Measurements from ENCODE around the gene PLPP1.
"Not testable (repeated sequence)": the region's sequence is repeated elsewhere in the genome, so short reads cannot be mapped to it uniquely, and the experiment has no call there.

PLPP1 gene

GRCh38 chr5:55505711-55506110 is 29.1 kb downstream of the PLPP1 start:
- not testable (repeated sequence) for DNase-seq (ENCODE audit: low read depth in 3 of 3, low spot score in 1 of 3)

- DNase-seq (ENCODE audit: low read depth in 3 of 3, low spot score in 1 of 3) = not testable (repeated sequence)
Measured at GRCh38 chr5:55503917-55504316, 30.8 kb downstream of the PLPP1 start.

GRCh38 chr5:55502759-55503158 is 32.0 kb downstream of the PLPP1 start:
- no peak for DNase-seq (ENCODE audit: low read depth in 3 of 3, low spot score in 1 of 3)

GRCh38 chr5:55498457-55498856 is 36.3 kb downstream of the PLPP1 start:
- DNase-seq (ENCODE audit: low read depth in 3 of 3, low spot score in 1 of 3) = no peak

- DNase-seq (ENCODE audit: low read depth in 3 of 3, low spot score in 1 of 3) = no peak
Measured at GRCh38 chr5:55497712-55498111, 37.1 kb downstream of the PLPP1 start.

GRCh38 chr5:55495216-55495615 is 39.5 kb downstream of the PLPP1 start:
- no peak for DNase-seq (ENCODE audit: low read depth in 3 of 3, low spot score in 1 of 3)

GRCh38 chr5:55492449-55492848 is 42.3 kb downstream of the PLPP1 start:
- no peak for DNase-seq (ENCODE audit: low read depth in 3 of 3, low spot score in 1 of 3)

GRCh38 chr5:55485073-55485472 is 49.7 kb downstream of the PLPP1 start:
- DNase-seq (ENCODE audit: low read depth in 3 of 3, low spot score in 1 of 3) = no peak

- DNase-seq (ENCODE audit: low read depth in 3 of 3, low spot score in 1 of 3) = no peak
Measured at GRCh38 chr5:55484531-55484930, 50.2 kb downstream of the PLPP1 start.

GRCh38 chr5:55483885-55484284 is 50.9 kb downstream of the PLPP1 start:
- no peak for DNase-seq (ENCODE audit: low read depth in 3 of 3, low spot score in 1 of 3)

- no peak for DNase-seq (ENCODE audit: low read depth in 3 of 3, low spot score in 1 of 3)
Measured at GRCh38 chr5:55481293-55481855, 53.4 kb downstream of the PLPP1 start.

- DNase-seq (ENCODE audit: low read depth in 3 of 3, low spot score in 1 of 3) = no peak
Measured at GRCh38 chr5:55480781-55481180, 54.0 kb downstream of the PLPP1 start.

GRCh38 chr5:55472642-55473041 is 62.1 kb downstream of the PLPP1 start:
- DNase-seq (ENCODE audit: low read depth in 3 of 3, low spot score in 1 of 3) = no peak

- DNase-seq (ENCODE audit: low read depth in 3 of 3, low spot score in 1 of 3) = no peak
Measured at GRCh38 chr5:55471468-55471867, 63.3 kb downstream of the PLPP1 start.

- no peak for DNase-seq (ENCODE audit: low read depth in 3 of 3, low spot score in 1 of 3)
Measured at GRCh38 chr5:55470282-55470681, 64.5 kb downstream of the PLPP1 start.

- no peak for DNase-seq (ENCODE audit: low read depth in 3 of 3, low spot score in 1 of 3)
Measured at GRCh38 chr5:55469839-55470238, 64.9 kb downstream of the PLPP1 start.

GRCh38 chr5:55467862-55468551 is 66.8 kb downstream of the PLPP1 start:
- DNase-seq (ENCODE audit: low read depth in 3 of 3, low spot score in 1 of 3) = no peak

GRCh38 chr5:55463613-55464012 is 71.2 kb downstream of the PLPP1 start:
- DNase-seq (ENCODE audit: low read depth in 3 of 3, low spot score in 1 of 3) = no peak

GRCh38 chr5:55459572-55459971 is 75.2 kb downstream of the PLPP1 start:
- no peak for DNase-seq (ENCODE audit: low read depth in 3 of 3, low spot score in 1 of 3)

- no peak for DNase-seq (ENCODE audit: low read depth in 3 of 3, low spot score in 1 of 3)
Measured at GRCh38 chr5:55456216-55456895, 78.4 kb downstream of the PLPP1 start.

GRCh38 chr5:55454282-55454681 is 80.5 kb downstream of the PLPP1 start:
- no peak for DNase-seq (ENCODE audit: low read depth in 3 of 3, low spot score in 1 of 3)

- no peak for DNase-seq (ENCODE audit: low read depth in 3 of 3, low spot score in 1 of 3)
Measured at GRCh38 chr5:55453211-55453610, 81.6 kb downstream of the PLPP1 start.

- no peak for DNase-seq (ENCODE audit: low read depth in 3 of 3, low spot score in 1 of 3)
Measured at GRCh38 chr5:55451976-55452375, 82.8 kb downstream of the PLPP1 start.

All from stimulated activated CD4-positive, alpha-beta T cell treated with anti-CD3 and anti-CD28 coated beads, TNF-alpha, amount 100 ng/mL, for 1 hour (primary cell).